NCI-H1417 (cell line): ENCODE results near the gene WDR4.
"Not testable (repeated sequence)": the region's sequence is repeated elsewhere in the genome, so short reads cannot be mapped to it uniquely, and the experiment has no call there.

Experiments used
- DNase-seq, 3 experiments: peaks; one replicate each; lab custom pipeline; 2025; lab: John Stamatoyannopoulos, UW

The WDR4 gene, protein sequence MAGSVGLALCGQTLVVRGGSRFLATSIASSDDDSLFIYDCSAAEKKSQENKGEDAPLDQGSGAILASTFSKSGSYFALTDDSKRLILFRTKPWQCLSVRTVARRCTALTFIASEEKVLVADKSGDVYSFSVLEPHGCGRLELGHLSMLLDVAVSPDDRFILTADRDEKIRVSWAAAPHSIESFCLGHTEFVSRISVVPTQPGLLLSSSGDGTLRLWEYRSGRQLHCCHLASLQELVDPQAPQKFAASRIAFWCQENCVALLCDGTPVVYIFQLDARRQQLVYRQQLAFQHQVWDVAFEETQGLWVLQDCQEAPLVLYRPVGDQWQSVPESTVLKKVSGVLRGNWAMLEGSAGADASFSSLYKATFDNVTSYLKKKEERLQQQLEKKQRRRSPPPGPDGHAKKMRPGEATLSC

DNA sequence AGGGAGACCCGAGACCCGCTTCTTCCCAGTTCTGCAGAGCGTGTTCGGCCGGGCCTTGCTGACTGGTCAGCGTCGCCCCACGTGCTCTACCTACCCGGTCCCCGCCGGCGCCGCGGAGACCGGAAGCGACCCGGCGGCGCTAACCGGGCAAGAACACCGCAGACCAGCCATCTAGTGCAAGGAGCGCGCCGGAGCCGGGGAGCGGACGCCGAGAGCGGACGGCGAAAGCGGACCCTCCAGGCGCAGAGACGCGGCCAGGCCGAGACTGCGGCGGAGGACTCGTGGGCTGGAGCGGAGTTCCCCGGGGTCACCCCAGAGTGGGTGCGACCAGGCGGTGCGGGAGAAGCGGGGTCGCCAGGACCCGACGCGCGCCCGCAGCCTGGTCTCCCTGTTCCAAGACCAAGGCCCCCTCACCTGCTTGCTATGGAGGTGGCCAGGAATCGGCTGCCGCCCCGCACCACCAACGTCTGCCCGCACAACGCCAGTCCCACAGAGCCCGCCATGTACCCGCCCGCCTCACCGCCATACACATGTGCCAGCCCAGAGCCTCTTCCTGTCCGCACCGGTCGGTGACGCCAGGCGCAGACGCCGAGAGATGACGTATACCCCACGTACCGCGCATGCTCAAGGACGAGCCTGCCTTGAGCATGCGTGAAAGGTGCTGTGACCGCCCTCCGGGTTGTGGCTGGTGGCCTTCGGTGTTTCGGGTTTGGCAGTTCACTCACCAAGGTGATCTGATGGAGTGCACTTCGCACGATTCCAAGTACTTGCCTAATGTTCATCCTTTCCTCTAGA lies at the start of gene WDR4:
TSS of gene WDR4 (minus strand) at position 547 of the 795 bp plus-strand sequence. CDS start at position 503, 44 bp downstream.
- DNase-seq, result peak; percentile 98 to 99 (median 99)

DNA sequence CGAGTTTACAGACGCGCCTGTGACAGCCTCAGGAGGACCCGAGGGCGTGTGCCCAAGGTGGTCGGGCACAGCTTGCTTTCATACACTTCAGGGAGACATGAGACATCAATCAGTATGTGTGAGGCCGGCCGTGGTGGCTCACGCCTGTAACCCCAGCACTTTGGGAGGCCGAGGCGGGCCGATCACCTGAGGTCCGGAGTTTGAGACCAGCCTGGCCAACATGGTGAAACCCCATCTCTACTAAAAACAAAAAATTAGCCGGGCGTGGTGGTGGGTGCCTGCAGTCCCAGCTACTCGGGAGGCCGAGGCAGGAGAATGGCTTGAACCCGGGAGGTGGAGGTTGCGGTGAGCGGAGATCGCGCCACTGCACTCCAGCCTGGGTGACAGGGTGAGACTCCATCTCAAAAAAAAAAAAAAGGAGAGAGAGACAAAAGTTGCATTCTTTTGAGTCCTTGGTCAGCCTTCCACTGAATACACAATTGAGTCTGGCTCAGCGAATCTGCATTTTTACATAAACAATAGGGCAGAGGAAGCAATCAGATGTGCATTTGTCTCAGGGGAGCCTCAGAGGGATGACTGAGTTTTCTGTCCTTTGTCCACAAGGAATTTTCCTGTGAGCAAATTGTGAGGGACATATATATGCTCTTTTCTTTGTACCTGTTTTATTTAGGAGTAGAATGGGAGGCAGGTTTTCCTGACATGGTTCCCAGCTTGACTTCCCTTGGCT lies 48.3 kb upstream of the WDR4 start:
- not testable (repeated sequence) for DNase-seq

DNA sequence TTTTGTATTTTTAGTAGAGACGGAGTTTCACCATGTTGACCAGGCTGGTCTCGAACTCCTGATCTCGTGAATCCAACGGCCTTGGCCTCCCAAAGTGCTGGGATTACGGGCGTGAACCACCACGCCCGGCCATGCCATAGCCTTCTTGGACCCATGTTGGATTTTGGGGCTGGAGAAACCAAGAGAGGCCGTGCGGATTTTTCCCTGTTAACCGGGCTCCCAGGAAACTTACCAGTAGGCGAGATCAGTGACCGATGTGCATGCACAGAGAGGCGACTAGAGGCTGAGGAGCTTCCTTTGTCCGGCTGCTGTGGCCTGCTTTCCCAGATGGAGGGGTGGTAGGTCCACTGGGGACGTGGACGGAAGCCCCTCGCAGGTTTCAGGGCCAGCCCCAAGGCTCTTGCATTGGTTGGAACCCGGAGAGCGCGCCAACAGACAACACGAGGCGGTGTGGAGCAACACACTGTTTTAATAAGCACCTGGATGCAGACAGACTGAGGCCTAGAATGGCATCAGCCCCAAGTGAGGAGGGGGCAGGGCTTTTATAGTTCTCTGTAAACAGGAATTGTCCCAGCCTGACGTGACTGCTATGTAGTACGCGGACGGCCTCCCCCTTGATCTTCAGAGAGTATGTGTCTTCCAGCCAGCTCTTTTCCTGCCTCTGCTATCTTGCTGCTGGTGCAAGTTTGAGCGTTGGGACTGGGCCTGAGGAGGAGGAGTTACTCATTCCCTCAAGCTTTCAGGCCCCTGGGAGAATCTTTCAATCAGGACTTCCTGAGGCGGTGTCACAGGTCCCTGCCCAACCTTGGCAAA lies 46.0 kb upstream of the WDR4 start, which contains the start of gene ERVH48-1:
TSS of gene ERVH48-1 (minus strand) at position 517 of the 813 bp plus-strand sequence. CDS start 6,624 bp downstream, outside the sequence.
- no peak for DNase-seq

DNA sequence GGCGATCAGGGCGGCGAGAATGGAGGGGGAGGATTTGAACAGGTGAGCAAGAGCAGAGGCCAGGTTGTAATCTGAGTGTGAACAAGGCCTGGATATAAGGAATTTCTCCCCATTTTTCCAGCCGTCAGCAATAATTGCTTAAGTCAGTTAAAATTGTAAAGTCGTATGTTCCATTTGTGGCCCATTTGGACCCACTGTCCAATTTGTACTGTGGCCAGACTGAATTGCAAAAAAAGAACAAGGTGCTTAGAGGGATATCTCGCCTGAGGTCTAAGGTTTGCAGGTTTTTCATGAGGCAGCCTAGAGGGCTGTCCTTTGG lies 45.1 kb upstream of the WDR4 start:
- DNase-seq, result no peak

DNA sequence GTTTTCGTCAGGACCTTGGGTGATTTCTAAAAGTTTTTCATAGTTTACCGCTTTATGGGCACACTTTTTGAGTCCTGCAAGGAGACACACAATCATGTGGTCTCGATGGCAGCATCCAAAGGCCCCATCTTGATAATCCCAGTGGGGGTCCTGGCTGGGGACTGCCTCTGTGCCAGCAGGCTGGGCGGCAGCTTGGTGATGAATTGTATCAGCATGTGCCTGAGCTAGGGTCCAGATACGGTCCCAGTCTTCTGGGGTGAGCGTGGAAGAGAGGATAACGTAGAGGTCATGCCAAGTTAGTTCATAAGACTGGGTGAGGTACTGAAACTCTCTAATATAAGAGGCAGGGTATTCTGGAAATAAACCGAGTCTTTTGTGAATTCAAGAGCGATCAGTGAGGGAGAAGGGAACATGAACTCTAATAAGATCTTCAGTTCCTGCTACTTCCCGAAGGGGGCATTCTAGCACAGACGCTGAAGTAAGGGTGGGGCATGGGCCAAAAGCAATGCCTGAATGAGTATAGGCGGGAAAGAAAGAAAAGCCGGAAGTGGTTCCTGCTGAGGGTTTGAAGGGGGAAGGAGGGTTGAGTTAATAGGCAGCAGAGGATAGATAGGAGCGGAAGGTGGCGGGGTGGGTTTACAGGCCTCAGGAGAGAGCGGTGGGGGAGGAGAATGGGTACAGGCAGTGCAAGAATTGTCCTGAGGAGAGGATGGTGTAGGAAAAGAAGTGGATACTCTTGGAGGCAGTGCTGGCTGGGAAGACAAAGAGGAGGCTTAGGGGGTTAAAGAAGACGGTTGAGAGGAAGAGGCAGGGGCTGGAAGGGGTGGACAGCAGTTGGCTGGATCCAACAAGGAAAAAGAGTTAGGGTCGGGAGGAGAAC lies 44.5 kb upstream of the WDR4 start:
- peak; percentile 64 to 89 (median 87) for DNase-seq

DNA sequence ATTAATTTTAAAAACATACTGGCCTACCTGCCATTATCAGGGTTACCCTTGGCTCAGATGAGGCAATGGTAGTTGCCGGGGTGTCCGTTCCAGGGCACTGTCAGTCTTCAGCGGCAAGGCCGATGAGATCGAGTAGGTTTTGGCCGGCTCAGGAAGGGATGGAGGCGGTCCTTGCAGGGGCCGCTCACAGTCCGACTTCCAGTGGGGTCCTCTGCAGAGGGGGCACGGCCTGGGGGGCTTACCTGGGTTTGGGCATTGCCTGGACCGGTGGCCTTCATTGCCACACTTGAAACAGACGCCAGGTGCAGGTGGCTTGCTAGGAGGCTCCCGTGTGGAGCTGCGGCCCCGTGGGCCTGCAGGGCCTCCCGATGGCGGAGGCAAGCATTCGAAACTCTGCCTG lies 43.6 kb upstream of the WDR4 start:
- DNase-seq, result no peak

DNA sequence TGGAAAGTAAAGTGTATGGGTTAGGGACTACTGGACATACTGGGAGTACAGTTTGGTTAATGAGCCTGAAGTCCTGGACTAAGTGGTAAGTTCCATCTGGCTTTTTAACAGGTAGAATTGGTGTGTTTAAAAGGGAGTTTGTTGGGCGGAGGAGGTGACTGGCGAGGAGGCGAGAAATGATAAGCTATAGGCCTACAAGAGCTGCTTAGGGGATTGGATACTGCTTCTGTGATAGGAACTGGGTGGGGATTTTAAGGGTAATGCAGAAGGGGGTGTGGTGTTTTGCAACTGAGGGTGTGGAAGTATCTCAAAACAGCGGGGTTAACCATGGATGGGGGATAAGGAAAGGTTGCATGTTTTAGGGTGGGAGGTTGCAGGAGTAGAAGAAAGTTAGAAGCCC lies 42.6 kb upstream of the WDR4 start:
- no peak for DNase-seq

DNA sequence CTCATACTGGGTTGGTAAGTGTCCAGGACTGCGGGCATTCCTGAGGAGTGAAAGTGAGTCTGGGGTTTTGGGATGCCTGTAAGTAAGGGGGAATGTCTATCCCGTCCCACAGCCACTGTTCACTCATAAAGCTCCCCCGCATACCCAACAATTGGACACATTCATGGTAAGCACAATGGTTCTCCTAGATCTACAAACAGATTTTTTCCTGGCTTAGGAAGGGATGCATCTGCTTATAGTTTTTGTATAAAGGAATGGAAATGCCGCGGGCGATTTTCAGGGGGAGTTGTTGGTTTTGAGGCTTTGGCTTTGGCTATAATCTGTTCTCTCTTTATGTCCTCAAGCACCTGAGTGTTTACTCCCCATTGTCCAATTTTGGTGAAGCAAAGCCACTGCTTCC lies 39.0 kb upstream of the WDR4 start:
- no peak for DNase-seq

DNA sequence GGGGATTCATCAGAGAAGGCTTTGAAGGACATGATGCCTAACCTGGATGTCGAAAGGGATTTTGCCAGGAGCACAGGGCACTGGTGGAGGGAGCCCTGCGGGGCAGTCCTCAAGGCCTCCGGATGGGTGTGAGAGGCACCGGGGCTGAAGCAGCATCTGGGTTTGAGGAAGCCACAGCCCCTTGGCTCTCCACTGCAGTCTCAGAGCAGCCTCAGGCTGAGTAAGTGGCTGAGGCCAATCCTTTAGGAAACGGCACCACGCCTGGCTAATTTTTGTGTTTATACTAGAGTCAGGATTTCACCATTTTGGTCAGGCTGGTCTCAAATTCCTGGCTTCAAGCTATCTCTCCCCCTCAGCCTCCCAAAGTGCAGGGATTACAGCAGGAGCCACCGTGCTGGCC lies 34.1 kb upstream of the WDR4 start:
- DNase-seq, result no peak

DNA sequence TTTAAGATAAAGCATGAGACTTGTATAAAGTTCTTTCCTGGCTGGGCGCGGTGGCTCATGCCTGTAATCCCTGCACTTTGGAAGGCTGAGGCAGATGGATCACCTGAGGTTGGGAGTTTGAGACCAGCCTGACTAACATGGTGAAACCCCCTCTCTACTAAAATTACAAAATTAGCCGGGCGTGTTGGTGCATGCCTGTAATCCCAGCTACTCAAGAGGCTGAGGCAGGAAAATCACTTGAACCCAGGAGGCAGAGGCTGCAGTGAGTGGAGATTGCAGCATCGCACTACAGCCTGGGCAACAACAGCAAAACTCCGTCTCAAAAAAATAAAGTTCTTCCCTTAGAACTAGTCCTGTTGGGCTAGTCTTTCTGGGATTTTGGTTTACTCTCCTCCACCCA lies 32.6 kb upstream of the WDR4 start:
- not testable (repeated sequence) for DNase-seq

DNA sequence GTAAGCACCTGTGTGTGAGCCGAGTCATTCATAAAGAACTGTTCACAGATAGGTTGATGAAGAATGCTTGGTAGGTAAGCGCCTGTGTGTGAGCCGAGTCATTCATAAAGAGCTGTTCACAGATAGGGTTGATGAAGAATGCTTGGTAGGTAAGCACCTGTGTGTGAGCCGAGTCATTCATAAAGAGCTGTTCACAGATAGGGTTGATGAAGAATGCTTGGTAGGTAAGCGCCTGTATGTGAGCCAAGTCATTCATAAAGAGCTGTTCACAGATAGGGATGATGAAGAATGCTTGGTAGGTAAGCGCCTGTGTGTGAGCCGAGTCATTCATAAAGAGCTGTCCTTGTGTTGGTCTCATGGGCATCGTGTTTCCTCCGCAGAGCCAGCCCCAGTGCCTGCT lies 29.1 kb upstream of the WDR4 start:
- DNase-seq, result not testable (repeated sequence)

DNA sequence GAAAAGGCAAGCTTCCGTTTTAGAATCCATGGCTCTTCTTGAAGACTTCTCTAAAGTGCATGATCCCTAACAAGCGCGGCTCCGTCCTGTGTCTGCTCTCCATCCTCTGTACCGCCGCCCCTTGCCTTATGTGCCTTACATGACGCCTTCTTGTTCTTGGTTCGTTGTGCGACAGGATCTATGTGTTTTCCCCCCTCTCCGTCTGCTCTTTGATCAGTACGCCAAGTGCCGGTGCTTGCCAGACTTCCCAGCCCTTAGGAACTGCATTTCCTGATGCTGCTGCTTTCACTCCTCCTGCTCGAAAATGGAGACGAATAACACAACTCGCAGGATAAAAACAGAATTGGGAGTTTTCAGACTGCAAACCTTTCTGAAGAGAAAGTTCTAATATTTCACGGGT lies 26.9 kb upstream of the WDR4 start:
- DNase-seq, result no peak

DNA sequence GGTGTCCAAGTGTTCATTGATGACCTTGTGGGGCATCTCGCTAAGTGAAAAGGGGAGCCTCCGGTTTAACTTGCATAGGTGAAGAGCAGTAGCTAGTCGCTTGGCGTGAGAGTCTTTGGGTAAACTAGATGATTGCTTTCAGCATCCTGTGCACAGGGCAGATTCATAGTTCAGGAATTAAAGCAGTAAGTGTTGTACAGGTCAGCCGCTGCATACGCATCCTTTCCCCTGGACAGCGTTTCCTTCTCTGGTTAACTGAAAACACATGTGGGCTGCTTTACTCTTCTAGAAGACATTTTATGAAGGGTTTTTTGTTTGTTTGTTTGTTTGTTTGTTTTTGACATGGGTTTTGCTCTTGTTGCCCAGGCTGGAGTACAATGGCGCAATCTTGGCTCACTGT lies 25.9 kb upstream of the WDR4 start:
- DNase-seq, result no peak

DNA sequence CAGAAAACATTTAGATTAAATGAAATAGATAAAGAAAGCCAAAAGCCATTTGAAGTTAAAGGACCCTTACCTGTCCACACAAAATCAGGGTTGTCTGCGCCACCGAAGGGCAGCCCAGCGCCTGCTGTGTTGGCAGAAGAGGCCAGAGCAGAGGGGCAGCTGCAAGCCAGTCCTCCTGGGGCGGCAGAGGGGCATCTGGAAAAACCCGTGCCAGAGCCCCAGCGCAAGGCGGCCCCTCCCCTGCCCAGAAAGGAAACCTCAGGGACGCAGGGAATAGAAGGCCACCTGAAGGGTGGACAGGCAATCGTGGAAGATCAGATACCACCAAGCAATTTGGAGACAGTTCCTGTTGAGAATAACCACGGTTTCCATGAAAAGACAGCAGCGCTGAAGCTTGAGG lies 24.5 kb upstream of the WDR4 start:
- no peak for DNase-seq

DNA sequence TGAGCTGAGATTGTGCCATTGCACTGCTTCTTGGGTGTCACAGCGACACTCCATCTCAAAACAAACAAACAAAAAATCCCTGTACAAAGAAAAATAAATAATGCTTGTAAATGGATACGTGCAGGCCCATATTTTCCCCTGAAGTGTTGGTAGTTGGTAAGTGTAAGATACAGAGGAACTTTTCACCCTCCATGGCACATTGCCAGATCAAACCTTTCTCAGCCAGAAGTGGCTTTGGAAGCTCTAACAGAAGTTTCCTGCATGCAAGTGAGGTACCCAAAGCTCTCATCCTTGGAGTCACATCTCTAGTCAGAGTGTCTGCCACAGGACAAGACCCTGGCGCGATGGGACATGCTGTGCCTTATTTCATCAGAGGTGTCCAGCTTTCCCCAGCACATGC lies 21.1 kb upstream of the WDR4 start:
- DNase-seq, result no peak

DNA sequence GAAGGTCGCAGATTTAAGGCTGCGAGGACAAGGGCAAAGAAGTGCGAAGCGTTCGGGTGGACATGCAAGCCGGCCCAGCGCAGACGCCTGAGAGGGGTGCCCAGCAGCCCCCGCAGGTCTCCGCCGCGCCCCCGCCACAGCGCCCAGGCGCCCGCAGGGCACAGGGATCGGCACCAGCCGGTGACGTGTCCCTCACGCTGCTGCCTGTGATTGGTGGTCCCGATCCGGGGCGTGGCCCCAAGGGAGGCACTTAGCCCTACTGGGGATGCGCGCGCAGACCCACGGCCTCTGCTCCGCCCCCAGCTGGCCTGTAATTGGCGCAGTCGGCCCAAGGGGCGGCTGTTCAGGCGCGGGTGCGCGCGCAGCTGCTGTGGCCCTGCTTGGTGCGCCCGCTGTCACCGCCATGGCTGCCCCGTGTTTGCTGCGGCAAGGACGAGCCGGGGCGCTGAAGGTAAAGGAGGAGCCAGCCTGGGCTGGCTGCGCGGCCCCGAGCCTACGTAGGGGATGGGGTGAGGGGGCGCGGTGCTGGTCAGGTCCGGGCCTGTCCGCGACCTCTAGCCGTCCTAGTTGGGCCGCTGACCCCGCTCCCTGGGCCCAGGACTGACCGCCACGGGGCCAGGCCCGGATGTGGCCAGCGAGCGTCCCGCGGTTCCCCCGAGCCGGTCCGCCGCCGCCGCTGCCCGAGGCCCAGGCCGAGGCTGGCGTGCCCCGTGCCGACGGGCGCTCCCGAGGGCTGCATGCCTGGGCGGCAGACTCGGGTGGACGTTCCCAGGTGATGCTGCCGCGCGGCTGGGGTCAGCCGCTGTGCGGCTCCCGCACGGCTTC lies 13.8 kb upstream of the WDR4 start, which contains the start of gene NDUFV3:
TSS of gene NDUFV3 (plus strand) at position 379 of the 825 bp plus-strand sequence. CDS start at position 404, 25 bp downstream.
- DNase-seq, result peak; percentile 100

DNA sequence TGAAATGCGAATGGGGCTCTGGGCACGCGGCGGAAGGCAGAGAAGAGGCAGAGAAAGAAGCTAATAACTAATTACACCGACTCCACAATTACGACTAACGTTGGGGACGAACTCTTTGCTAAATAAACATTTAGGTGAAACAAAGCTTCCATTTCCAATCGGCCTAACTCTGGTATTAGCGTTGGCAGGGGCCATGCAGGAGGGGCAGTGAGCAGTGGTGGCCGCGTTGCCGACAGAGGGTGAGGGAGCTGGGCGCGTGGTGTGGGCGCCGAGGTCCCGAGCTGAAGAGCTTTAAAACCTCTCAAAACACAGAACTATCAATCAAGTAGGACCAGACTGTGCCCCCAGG lies 13.2 kb upstream of the WDR4 start:
- peak in 1 of 3 experiments; percentile 37 for DNase-seq

DNA sequence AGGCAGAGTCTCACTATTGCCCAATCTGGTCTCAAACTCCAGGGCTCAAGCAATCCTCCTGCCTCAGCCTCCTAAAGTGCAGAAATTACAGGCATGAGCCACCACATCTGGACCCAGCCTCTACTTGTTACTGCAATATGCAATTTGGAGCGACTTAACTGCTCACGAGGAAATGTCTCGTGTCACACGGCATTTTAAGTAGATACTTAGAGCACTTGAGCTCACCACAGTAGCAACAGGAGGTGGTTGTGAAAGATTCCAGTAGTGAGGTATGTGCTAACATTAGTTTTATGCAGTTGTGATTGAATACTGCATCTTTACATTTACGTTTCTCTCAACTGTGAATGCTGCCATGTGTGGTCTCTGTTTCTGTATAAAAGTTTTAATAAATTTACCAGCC lies 8.0 kb upstream of the WDR4 start:
- peak in 1 of 3 experiments; percentile 12 for DNase-seq

DNA sequence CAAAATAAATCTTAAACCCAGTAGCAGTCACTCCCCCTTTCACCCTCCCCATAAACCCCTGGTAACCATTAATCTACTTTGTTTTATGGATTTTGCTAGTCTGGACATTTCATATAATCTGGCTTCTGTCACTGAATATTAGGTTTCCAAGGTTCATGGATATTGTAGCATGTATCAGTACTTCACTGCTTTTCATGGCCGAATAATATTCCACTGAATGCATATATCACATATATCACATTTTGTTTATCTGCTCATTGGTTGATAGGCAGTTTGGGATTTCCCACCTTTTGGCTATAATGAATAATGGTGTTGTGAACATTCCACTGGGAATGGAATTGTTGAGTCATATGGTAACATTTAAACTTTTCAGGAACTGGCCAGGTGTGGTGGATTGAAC lies 4.6 kb upstream of the WDR4 start:
- DNase-seq, result no peak

DNA sequence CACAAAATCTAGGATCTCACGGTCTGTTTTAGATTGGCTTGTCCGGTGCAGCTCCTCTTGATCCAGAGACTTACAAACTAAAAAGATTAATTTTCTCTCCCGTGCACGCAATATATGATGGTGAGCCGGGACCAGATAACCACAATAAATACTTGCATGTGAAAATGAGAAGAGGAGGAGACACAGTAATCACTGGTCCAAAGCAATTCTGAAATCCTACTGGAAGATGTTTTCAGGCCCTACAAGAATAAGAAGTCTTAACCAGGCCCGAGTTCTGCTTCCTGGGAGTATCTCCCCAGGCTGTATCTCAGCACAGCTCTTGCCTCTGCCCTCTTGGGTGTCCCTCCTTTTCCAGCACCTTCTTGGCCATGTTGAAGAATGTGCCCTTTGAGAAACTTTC lies 1.0 kb upstream of the WDR4 start:
- no peak for DNase-seq
